ENCODE measurements around the gene ANKRD7.
"Not testable (repeated sequence)": the region's sequence is repeated elsewhere in the genome, so short reads cannot be mapped to it uniquely, and the experiment has no call there.

The ANKRD7 gene

DNA sequence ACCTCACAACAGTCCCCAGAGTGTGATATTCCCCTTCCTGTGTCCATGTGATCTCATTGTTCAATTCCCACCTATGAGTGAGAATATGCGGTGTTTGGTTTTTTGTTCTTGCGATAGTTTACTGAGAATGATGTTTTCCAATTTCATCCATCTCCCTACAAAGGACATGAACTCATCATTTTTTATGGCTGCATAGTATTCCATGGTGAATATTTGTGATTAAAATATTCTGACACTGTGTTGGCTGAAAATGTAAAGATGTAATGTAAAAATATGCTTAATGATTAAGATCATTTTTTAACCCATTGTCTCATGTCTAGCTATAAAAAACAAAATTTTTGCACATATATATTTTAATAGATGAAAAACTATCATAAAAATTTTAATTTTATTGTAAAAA lies 15.8 kb downstream of the ANKRD7 start:
- DNase-seq: not testable (repeated sequence)

DNA sequence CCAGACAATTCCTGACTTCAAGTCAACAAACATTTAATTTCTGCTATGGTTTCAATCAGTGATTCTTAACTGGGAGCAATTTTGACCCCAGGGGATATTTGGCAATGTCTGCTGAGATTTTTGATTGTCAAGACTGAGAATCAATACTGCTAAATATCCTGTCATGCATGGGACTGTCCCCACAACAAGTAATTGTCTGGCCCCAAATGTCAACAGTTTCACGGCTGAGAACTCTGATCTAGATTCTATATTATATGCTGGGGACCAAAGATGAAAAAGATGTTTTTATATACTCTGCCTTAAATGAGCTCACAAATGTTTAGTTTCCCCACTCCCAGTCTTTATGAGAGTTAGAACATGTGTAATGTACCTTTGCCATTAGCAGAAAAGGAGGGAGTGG lies 19.2 kb downstream of the ANKRD7 start:
- no peak for DNase-seq

DNA sequence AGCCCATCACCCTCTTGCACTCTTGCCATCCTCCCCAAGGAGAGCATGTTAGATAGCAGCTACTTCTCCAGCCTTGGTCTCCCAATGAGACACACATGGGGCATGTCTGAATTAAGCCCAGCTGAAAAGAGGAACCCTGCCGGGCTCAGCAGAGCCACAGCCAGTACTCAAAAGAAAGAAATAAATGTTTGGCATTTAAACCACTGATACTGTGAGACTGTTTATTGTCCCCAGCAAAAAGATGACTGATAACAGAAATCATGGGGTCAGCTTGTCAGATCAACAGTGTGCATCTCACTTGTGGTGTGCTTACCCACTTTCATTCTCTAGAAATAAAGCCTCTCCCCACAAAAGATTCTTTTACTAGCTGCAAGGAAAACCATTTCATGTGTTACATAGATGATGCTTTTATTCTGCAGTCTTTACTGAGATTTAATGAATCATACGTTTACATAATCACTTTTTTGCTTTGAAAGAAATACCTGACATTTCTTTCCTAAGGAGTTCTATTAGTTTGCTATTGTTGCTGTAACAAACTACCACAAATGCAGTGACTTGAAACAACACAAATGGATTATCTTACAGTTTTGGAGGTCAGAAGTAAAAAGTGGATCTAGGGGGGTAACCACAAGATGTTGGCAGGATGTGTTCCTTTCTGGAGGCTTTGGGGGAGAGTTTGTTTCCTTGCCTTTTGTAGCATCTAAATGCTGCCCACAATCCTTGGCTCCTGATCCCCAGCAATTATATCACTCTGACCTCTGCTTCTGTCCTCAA lies 20.9 kb downstream of the ANKRD7 start:
- DNase-seq: no peak

DNA sequence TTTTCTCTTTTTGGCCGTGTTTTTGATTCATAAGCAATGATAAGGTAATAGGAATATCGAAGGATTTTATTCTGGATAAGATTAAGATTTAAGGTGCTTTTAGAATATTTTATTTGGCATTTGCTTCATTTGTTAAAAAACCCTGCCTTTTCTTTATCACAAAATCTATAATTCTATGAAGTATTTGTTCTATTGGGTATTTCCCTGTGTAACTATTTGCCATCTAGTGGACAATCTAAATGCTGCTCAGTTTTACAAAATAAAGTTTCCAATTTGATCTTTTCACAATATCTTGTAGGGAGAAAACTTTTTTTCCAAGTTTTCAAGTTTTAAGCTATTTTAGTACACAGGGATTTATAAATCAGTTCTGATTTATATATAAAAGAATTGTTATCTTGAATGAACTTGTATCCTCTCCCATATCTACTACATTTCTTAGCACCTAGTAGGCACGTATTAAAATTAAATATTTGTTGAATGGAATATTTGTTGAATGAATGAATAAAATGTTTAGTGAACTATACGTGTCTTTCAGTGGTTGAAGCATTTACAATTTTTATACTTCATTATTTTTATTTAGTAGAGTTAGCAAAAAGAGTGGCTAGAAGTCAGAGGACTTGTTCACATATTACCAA lies 26.5 kb downstream of the ANKRD7 start:
- DNase-seq: no peak

DNA sequence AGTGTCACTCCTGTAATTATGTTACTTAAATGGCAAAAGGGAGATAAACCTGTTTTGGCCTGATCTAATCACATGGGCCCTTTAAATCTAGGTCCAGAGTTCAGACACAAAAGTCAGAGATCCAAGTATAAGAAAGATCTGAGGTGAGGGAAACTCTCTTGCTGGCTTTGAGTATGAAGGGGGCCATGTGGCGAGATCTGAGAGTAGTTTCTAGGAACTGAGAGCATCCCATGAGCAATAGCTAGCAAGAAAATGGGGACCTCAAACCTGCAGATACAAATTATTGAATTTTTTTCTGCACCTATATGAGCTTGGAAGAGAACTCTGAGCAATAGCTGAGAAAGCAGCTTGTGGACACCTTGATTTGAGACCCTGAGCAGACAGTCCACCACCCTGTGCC lies 27.6 kb downstream of the ANKRD7 start:
- DNase-seq: no peak

DNA sequence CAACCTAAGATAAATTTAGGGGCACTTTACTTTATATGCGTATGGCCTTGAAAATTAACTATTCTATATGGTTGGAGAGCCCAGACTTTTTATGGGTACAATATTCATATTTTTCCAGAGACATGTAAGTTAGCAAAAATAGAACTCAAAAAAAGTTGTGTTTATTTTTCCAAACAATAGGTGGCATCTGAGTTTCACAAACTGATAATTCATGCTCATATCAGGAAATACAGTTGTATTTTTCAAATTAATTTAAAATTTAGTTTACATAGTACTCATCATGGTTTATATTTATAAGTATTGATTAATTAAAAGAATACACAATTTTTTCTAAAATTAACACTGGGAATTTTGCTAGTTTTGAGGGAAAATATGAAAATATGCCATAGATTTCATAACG lies 34.6 kb downstream of the ANKRD7 start:
- DNase-seq: no peak

DNA sequence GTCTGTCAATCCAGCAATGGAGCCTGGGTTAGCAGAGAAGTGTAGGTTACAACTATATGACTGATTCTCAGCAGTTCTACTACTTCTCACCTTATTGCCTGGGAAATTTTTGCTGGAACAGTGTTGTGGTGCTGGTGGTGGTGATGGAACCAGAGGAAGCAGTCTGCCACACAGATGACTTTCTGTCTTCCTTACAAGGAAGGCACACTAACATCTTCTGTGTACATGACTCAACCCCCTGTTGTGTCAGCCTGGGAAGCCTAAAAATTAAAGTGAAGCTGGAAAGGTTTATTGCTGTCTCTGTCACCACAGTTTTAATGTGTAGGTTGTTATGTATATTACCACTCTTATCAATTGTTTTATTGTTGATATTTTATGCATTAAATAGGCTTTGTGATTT lies 40.3 kb downstream of the ANKRD7 start:
- DNase-seq: no peak

DNA sequence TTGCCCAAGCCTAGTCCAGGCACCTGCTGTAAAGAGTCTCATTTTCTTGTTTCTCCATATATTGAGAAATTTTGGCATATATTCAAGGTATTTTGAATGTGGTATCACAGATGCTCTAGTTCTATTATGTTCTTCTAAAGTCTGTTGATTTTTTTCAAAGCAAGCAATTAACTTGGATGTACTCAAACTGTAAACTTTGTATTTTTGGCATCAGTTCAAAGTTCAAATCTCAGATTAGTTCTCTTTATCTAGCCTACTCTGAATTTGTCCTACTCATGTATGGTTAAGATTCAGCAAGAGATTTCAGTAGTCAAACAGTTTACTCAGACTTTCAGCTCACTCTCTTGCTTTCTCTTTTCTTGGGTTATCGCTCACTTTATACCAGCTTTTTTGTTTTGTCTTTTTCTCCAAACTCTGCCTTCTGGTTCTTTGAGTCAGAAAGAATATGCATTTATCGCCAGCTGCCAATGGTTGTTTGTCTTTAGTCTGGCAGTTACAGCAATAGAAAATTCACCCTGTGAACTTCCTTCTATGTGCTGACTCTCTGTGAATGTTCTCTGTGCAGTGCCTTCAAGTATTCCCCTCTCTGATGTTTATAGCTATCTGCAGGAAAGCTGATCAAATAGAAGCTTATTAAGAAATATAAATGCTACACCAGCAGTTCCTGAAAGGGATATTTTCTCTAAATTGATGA lies 56.0 kb downstream of the ANKRD7 start:
- DNase-seq: no peak

DNA sequence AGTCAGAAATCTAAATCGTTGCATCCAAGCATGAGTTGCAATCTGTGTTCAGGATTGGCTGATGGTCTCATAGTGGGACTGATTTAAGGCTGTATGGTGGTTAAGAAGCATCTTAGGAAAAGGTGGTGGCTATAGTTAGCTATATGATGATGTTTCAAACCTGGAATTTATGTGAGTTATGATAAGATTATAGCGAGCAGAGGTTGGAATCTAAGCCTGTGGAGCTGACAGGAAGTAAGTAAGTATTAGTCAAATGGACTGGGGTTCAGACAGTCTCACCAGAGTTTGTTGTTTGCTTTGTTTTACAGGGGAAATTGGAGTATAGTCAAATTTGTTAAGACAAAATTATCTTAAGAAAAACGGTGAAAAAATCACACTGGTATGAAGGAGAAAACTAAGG lies 56.7 kb downstream of the ANKRD7 start:
- no peak for DNase-seq

DNA sequence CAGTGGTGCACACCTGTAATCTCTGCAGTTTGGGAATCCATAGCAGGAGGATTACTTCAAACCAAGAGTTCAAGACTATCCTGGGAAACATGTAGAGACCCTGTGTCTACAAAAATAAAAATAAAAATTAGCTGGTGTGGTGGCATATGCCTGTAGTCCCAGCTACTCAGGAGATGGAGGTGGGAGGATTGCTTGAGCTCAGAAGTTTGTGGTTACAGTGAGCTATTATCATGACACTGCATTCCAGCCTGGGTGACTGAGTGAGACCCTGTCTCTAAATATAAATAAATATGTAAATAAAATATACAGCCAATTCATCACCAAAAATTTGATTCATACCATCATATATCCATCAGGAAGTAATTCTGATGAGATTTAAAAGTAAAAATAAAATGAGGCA lies 60.9 kb downstream of the ANKRD7 start:
- no peak for DNase-seq

DNA sequence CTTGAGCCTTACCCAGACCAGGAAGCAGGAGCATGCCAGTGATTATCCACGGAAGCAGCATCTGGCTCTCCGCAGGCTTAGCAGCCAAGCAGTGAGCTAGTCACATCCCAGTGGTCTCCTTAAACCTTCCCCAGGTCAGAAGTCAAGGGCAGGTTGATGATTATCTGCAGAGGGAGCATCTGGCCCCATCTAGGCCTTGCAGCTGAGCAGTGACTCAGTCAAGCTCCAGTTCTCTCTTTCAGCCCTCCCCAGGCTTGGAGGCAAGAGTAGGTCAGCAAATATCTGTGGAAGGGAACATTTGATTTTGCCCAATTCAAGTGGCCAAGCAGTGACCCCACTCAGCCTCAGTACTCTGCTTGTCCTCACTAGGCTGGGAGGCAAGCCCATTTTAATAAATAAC lies 61.6 kb downstream of the ANKRD7 start:
- DNase-seq: no peak

DNA sequence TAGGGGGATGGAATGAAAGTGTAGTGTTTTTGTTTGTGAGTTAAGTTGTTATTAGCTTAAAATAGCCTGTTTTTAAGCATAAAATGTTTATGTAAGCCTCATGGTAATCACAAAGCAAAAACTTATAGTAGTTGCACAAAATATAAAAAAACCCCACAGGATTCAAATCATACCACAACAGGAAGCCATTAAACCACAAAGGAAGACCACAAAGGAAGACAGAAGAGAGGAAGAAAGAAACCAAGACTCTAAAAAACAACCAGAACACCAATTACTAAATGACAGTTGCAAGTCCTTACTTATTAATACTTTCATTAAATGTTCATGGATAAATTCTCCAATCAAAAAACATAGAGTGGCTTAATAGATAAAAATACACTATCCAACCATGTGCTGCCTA lies 63.6 kb downstream of the ANKRD7 start:
- no peak for DNase-seq

DNA sequence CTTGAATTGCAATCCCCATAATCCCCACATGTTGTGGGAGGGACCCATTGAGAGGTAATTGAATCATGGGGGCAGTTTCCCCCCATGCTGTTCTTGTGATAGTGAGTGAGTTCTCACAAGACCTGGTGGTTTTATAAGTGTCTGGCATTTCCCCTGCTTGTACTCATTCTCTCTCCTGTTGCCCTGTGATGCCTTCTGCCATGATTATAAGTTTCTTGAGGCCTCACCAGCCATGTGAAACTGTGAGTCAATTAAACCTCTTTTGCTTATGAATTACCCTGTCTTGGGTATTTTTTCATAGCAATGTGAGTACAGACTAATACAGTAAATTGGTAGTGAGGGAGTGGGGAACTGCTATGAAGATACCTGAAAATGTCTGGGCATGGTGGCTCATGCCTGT lies 65.0 kb downstream of the ANKRD7 start:
- no peak for DNase-seq

Measured in fibroblast of skin of right biceps (primary cell).